NCI-H345 treated with DMSO at 0.1 percent for 48 hours (cell line): ENCODE data around the gene YEATS4.

Source experiments
- DNase-seq: peaks from one replicate; lab custom pipeline; 2025; ENCODE audit not compliant: unreplicated experiment; lab: John Stamatoyannopoulos, UW

Gene YEATS4

DNA sequence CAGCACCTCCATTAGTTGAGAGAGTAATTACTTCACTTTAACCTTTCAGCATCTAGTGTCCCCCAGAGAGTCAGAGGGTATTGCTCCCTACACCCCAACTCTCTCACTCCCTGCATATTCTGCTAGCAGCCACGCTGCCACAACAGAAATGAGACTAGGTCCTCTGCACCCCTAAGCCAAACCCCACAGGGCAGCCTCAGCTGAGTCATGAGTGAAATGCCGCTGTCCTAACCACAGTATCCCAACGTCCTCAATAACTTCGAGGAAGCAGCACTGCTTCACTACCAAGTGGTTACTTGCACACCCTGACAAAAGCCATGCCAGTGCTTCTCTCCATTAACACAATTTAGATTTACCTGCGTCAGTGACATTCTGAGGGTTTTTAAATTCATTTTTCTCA lies 18.2 kb upstream of the YEATS4 start:
- DNase-seq: no peak

DNA sequence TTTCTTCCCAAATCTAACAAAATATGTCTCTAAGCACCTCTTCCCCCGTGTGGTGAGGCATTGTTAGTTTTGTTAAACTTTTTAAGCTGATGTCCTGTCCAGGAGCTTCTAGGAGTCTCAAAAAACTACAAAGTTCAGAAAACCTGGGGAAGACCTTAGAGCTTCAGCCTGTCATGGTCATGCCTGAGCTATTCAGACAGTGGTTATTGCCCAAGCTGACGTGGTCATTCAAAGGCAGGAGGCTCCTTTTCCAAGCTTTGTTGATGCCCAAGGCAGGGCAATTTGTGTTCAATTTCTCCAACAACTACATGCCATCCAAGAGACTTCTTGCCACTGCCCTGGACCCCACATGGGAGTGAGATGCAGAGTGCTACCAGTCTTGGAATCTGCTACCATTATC lies 17.1 kb upstream of the YEATS4 start:
- DNase-seq: no peak

DNA sequence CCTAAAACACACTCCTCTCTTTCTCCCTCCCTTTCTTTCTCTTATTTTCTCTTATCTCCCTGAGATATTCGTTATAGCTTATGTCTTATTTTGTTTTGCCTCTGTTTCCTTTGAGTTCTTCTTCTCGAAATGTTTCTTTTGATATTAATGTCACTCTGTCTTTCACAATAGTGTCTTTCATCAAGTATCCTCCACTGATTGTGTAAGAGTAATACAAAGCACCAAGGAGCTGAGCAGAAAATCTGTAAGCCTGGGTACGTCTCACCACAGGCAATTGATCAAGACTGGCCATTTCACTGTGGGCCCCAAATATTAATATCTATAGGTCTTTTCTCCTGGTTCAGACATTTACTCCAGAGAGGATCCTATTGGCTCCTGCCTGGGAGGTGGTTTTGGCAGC lies 16.2 kb upstream of the YEATS4 start:
- DNase-seq: no peak

DNA sequence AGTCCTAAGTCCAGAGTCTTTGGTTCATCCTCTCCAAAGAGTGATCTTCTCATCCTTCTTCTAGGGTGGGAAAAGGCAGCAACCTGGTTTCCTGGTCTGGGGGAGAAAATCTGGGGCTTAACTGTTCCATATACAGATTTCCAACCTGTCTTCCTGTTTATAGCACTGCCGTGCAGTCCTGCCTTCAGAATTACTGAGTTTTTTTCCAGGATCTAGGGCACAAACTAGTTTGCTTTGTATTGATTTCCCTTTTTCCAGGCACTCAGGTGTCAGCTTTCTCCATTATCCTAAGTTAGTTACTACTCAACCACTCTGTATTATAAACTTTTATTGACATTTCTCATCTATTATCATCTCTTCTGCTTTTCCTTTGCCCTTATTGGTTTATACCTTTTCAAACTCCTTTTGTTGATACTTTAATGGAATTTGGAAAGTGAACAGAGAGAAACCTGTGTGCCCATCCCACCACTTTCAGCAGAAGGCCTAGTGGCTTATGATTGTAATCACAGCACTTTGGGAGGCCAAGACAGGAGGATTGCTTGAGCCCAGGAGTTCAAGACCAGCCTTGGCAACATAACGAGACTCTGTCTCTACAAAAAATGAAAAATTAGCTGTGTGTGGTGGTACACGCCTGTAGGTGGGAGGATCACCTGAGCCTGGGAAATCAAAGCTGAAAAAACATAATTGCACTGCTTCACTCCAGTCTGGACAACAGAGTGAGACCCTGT lies 15.5 kb upstream of the YEATS4 start:
- DNase-seq: no peak

DNA sequence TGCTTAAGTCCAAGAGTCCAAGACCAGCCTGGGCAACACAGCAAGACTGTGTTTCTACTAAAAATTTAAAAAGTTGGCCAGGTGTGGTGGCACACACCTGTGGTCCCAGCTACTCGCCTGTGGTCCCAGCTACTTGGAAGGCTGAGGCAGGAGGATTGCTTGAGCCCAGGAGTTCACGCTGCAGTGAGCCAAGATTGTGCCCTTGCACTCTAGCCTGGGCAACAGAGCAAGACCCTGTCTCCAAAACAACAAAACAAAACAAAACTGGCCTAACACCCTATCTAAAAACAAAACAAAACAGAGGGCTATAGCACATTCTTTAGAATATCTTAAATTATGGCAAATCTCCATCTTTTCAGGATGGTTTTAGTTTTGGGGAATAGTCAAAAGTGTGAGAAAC lies 14.5 kb upstream of the YEATS4 start:
- DNase-seq: no peak

DNA sequence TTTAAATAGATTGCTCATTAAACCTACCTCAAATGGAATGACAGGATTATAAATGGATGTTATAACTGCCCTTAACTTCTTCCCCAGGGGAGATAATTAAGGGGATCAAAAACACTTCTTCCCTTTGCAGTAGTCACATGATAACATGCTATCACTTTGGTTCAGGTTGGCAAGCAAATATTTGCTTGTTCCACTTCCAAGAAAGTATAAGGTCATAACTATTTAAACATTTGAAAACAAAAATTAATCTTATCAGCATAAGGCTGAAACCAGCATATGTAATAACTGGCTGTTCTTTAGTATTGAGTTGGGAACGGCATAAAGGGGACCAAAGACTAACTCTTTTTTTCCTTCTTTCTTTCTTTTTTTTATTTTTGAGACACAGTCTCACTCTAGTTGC lies 13.8 kb upstream of the YEATS4 start:
- DNase-seq: no peak

DNA sequence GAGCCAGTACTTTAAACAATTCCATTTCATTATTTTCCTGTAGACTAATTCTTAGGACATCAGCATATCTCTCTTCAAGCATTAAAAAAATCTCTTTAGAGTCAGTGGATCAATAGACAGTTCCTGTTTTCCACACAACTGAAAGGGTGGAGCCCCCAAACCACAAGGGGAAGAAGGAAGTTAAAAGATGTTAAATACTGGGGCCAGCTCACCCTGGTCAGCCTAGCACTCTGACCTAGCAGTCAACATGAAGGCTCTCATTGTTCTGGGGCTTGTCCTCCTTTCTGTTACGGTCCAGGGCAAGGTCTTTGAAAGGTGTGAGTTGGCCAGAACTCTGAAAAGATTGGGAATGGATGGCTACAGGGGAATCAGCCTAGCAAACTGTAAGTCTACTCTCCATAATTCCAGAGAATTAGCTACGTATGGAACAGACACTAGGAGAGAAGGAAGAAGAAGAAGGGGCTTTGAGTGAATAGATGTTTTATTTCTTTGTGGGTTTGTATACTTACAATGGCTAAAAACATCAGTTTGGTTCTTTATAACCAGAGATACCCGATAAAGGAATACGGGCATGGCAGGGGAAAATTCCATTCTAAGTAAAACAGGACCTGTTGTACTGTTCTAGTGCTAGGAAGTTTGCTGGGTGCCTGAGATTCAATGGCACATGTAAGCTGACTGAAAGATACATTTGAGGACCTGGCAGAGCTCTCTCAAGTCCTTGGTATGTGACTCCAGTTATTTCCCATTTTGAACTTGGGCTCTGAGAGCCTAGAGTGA lies 11.2 kb upstream of the YEATS4 start, which contains the start of gene LYZ:
LYZ (plus strand) TSS at position 220 of the 777 bp plus-strand sequence; CDS start at position 248, 28 bp downstream.
- no peak for DNase-seq

DNA sequence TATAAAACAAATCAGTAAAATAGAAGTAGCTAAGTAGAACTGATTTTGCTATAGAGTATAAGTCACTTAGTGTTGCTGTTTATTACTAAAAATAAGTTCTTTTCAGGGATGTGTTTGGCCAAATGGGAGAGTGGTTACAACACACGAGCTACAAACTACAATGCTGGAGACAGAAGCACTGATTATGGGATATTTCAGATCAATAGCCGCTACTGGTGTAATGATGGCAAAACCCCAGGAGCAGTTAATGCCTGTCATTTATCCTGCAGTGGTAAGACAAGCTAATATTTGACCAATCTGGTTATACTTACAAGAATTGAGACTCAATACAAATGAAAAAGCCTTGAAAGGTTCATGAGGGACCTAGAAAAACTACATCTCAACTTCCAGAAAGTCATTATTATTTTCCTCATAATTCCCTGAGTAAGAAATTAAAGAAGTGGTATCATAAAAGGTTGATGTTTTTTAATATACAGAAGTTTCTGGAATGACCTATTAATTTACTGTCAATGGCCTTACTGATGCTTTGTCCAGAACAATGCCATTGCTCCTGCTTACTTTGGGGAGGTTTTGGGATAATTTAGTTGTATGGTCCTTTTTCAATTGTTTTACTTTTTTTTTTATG lies 9.4 kb upstream of the YEATS4 start:
- no peak for DNase-seq

DNA sequence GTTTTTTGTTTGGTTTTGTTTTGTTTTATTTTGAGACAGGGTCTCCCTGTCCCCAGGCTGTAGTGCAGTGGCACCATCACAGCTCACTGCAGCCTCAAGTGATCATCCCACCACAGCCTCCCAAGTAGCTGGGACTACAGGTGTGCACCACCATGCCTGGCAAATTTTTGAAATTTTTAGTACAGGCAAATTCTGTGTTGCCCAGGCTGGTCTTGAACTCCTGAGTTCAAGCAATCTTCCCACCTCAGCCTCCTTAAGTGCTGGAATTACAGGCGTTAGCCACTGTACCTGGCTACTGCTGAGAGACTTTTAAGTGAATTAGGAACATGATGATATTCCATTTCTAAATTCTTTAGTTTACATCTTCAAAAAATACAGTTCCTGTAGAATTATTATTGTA lies 8.8 kb upstream of the YEATS4 start:
- DNase-seq: no peak

DNA sequence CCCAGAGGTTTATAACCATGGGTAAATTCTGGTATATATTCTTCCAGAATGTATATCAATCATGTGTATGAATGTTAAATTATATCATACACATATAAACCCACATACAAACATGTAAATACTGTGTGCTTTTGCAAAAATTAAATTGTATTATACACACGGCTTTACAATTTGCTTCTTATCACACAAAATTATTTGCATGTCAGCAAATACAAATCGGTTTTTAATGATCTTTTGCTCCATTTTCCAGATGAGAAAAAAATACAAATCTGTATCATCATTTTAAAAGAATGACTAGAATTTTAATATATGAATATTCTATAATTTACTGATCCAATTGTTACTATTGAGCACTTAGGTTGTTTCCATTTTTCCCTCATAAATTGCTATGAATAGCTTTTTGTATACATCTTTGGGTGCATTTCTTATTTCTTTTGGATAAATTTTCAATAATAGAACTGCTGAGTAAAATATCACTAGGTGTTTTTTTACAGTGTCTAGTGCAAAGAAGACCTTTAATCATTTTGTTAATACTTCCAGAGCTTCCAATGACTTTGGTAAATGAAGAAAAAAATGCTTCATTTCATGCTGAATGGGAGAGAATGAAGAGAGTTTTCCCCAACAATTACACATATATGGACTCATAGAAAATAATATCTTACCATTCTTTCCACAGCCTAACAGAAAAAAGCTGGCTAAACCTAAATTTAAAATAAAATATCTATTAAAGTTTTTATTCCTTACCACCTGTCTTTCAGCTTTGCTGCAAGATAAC lies 7.9 kb upstream of the YEATS4 start:
- DNase-seq: no peak

DNA sequence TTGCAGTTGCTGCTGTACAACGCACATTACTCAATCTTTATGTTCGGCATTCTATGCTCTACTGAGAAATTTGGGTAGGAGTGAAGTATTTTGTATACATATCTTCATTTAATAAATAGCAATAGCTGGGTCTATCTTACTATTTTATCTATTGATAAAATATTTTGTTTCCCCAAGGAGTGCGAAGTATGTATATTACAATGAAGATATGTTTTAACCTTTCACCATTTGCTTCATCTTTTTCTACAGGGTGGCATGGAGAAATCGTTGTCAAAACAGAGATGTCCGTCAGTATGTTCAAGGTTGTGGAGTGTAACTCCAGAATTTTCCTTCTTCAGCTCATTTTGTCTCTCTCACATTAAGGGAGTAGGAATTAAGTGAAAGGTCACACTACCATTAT lies 6.6 kb upstream of the YEATS4 start:
- DNase-seq: no peak

DNA sequence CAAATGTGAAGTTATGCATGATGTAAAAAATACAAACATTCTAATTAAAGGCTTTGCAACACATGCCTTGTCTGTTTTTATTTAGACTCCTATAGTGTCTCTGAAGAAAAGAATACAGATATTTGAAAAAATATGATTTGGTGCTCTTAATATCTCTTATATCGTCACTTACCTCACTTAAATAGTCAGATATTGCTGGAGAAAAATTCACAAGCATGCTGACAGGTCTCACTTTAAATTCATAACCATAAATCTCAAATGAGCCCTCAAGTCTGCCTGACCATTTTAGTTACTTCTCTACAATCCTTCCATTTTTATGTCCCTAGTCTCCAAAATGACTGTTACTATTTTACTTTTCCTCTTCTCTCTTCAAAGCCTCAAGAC lies 5.4 kb upstream of the YEATS4 start:
- DNase-seq: no peak

DNA sequence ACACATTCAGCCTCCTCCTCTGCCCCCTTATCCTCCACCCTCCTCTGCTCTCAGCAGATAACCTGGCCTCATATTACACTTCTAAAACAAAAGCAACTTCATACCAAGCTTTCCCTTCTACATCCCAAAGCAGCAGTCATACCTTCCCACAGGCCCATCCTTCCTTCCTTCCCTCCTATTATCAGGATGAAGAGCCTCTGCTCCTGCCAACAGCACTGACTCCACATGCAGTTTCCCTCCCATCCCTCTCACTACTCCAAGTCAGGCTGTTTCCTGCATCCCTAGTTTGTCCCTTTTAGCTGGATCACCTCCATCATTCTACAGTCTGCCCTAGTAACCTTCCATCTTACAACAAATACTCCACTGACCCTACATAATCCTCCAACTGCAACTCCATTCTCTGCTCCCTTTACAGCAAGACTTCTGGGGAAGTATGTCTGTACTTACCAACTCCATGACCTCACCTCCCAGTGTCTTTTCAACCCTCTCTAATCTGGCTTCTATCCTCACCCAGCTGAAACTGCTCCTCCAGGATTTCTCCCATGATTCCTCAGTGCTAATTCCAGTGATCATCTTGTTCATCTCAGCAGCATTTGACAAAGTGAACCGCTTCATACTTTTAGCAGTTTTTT lies 4.9 kb upstream of the YEATS4 start:
- no peak for DNase-seq

DNA sequence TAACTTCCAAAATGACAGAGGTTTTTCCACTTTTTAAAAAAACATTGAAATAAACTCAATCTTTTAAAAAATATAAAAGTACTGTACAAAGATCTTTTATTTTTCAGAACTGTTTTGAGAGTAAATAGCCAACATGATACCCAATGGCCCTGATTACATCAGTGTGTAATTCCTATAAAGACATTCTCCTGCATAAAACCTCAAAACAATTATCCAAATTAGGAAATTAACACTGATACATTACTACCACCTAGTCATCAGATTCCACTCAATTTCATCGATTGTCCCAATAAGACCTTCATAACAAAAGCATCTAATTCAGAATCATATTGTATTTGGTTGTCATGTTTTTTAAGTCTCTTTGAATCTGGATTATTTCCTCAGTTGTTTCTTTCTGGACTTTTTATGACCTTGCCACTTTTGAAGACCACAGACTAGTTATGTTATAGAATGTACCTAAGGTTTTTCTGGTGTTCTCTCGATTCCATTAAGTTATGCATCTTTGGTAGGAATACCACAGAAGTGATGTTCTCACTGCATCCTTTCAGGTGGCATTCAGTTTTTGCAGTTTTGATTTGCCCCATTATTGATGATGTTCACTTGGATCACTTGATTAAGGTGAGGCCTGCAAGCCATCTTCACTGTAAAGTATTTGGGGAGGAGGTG lies 4.0 kb upstream of the YEATS4 start:
- DNase-seq: no peak

DNA sequence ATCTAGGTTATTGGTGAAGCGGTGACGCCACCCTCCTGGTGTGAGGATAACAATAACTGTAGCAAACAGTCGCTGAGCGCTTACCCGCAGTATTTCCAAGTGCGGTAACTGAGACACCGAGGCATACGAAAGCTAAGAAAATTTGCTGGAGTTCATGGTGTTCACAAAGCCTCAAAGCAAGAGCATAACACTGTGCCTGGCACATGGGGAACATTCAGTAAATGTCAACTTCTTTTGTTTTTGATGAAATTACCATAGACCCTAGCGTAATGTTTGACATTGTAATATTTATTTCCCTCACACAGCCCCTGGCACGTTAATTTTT lies 767 bp downstream of the YEATS4 start:
- DNase-seq: no peak

DNA sequence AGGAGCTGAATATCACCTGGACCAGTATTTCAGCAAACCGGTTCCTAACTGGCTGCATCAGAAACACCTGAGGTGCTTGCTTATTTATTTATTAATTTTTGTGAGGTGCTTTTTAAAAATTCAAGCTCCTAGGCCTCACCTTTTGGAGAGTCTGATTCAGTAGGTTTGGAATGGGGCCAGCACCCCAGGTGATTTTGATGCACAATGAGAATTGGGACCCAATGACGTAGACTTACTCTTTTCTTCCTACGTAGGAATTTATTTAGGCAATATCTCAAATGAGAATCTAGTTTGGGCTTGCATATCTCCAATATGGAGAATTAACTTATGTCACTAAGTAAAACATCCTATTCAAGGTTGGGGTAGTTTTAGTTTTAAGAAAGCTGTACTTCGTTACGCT lies 7.3 kb downstream of the YEATS4 start:
- no peak for DNase-seq

DNA sequence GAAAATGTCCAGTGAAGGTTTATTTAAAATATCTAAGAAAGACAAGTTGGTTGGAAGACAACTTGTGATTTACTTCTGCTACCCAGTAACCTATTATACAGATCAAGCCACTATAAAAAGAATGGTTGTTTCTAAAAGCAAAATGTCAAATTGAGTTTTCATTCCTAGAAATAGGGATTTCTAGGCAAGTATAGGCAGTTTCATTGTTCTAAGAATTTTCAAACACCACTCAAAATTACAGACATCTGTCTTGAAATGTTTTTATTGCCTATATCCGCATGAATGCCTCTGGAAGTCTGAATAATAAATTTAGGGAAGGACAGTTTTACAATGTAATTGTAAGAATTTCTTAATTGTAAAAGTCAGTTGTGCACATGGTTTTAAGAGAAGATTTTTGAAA lies 8.6 kb downstream of the YEATS4 start:
- DNase-seq: no peak

DNA sequence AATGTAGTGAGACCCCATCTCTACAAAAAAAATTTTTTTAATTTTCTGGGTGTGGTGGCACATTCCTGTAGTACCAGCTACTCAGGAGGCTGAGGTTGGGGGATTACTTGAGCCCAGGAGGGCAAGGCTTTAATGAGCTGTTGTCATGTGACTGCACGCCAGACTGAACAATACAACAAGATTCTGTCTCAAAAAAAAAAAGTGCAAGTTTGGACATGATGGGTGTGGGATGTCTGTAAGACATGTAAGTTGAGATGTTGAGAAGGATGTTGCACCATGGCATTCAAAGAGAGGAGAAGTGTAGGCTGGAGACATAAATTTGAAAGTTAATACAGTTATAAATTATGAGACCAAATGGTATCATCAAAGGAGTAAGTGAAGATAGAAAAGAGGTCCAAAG lies 23.5 kb downstream of the YEATS4 start:
- no peak for DNase-seq

DNA sequence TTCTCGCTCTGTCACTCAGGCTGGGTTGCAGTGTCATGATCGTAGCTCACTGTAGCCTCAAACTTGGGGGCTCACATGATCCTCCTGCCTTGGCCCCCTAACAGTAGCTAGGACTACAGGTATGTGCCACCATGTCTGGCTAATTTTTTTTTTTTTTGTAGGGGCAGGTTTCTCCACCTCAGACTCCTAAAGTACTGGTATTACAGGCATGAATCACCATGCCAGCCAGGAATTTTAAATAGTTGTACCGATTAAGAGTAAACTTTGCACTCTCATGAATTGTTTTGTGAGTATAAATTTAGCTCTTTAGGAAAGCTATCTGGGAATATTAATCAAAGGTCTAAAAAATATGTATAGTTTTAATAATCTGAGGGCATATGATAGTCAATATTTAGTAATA lies 25.5 kb downstream of the YEATS4 start:
- no peak for DNase-seq

DNA sequence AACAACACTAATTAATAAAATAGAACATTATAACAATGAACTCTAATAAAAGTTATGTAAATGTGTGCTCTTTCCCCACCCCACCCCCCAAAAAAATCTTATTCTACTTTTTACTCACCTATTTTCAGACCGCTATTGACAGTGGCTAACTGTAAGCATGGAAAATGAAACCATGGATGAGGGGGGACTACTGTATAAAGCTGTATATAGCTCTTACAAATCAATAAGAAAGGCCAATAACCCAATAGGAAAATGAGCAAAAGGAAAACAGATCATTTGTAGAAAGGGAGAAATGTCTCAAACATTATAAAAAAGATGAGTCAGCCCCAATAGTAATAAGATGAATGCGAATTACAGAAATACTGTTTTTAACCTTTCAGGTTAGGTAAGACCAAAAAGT lies 27.4 kb downstream of the YEATS4 start:
- no peak for DNase-seq

DNA sequence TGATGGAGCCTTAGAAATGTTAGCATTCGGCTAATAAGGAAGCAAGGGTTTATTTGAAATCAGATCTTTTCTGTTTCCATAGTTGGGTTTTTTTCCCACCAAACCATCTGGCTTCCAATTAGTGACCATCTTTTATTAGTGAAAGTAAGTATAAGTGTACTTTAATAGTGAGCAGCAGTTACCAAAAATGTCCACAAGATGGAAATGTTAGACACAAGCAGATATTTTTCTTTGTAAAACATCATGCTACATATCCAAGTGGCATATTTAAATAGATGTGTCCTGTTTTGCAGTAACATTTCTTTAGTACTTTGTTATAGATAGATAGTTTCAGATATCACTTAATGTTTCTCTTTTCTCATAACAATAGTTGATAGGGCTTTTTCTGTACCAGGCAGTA lies 28.8 kb downstream of the YEATS4 start:
- DNase-seq: no peak
